Ascending aorta (tissue), 2 donors: ENCODE results near the gene GHRHR. TPM values are rescaled to one million over a fixed set of nuclear protein-coding genes. Genes with fewer than 3 reads are reported as not detected.

Source experiments
- DNase-seq, 2 donors: peaks; one replicate each; pipeline ENCODE4 v3.0.0-alpha.2; 2019; ENCODE audit warnings: low spot score in 2 of 2
- H3K27ac ChIP-seq, 2 donors: fragments of 200-600 bp; sonication (generic); one replicate each; pipeline ENCODE4 v1.5.1; 2016 to 2017; ENCODE audit warnings: mild to moderate bottlenecking in 1 of 2
- H3K27me3 ChIP-seq: fragments of 200-600 bp; sonication (generic); one replicate; pipeline ENCODE4 v1.5.1; 2017
- H3K36me3 ChIP-seq, 2 donors: fragments of 200-600 bp; sonication (generic); one replicate each; pipeline ENCODE4 v1.5.1; 2016
- H3K4me1 ChIP-seq, 2 donors: fragments of 200-600 bp; sonication (generic); one replicate each; pipeline ENCODE4 v1.5.1; 2016 to 2017; ENCODE audit warnings: mild to moderate bottlenecking in 1 of 2
- H3K4me3 ChIP-seq, 2 donors: fragments of 200-600 bp; sonication (generic); one replicate each; pipeline ENCODE4 v1.5.1; 2016 to 2017; ENCODE audit warnings: mild to moderate bottlenecking in 1 of 2
- H3K9me3 ChIP-seq, 2 donors: fragments of 200-600 bp; sonication (generic); one replicate each; pipeline ENCODE4 v1.5.1; 2016
- intact Hi-C: fragments of 100-400 bp; cut with DNase I; formaldehyde crosslinking; loops from one replicate; pipeline ENCODE4 v1.15.1; 2023
- total RNA-seq: library from RNA; depleted of rRNA; stranded (reverse); fragments of >200 nt; gene quantifications from one replicate; pipeline ENCODE4 v1.1.0, GENCODE V29; 2016
- TF ChIP-seq, protein P1 (sequence below), 3 experiments: fragments of 200-600 bp in 2 of 3; fragments of 450-650 bp in 1 of 3; sonication (generic) in 2 of 3; IDR thresholded peaks; one replicate each; pipeline ENCODE4 v1.5.1; 2016 to 2019; ENCODE audit warnings: antibody characterized with exemption in 3 of 3, mild to moderate bottlenecking in 1 of 3, moderate library complexity in 1 of 3

Gene GHRHR
- total RNA-seq, 1 donor from 2014 or later, result not detected

DNA sequence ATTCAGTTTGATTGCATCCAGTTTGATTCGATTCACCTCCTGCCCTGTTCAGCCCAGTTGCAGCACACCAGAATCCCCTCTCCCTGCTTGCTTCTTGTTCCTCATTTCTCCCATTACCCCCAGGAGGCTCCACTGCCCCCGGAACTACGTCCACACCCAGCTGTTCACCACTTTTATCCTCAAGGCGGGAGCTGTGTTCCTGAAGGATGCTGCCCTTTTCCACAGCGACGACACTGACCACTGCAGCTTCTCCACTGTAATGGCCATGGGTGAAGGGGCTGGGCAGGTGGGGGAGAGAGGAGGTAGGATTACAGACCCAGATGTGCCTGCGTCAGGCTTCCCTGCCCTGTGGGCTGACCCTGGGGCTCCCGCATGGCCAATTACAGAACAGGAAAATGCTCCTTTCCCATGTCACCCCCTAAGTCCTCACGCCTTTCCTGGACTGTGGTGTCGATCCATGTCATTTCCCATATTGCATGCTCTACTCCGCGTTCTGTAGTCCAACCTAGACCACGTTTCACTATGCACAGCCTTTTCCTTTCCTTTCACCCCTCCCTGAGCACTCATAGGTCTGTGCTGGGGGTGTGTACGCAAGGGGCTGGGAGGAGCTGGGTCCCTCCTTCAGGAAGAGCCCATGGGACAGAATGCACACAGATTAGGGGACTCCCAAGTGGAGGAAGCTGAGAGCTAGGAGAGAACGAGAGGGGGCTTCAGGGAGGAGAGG, 8.2 kb downstream of the GHRHR start:
- intact Hi-C loops, result loop anchor here (5.0 kb wide), 1 partner anchor 35 kb away; no protein-coding TSS in a partner anchor
- peak in 1 of 2 donors; percentile 38 for DNase-seq
- Histone ChIP-seq H3K4me3 (no peak overlapping the region), H3K36me3 (no peaks in the 10 kb centered on the region), H3K27me3 (no peaks in the 10 kb centered on the region), H3K9me3 (no peaks in the 10 kb centered on the region), H3K27ac (no peak overlapping the region), H3K4me1 (no peaks in the 10 kb centered on the region)
- TF ChIP-seq, protein P1, sequence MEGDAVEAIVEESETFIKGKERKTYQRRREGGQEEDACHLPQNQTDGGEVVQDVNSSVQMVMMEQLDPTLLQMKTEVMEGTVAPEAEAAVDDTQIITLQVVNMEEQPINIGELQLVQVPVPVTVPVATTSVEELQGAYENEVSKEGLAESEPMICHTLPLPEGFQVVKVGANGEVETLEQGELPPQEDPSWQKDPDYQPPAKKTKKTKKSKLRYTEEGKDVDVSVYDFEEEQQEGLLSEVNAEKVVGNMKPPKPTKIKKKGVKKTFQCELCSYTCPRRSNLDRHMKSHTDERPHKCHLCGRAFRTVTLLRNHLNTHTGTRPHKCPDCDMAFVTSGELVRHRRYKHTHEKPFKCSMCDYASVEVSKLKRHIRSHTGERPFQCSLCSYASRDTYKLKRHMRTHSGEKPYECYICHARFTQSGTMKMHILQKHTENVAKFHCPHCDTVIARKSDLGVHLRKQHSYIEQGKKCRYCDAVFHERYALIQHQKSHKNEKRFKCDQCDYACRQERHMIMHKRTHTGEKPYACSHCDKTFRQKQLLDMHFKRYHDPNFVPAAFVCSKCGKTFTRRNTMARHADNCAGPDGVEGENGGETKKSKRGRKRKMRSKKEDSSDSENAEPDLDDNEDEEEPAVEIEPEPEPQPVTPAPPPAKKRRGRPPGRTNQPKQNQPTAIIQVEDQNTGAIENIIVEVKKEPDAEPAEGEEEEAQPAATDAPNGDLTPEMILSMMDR (IDR thresholded peaks at IDR 0.05), result no peak

DNA sequence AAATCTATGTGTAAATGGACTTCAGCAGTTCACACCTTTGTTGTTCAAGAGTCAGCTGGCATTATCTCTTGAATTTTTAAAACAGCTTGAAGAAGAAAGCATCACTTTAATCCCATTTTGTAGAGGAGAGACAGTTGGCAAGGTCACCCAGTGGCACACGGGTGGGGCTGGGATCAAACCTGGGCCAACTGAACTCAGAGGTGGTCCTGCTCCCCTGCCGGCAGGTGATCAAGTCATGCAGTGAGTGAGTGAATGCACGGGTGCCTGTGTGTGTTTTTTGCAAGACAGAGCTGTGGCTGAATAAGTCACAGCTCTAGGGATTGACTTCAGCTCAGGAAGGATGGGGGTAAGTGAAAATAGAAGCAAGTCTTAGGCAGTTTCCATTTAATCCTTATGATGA, 9.5 kb downstream of the GHRHR start:
- Histone ChIP-seq H3K27me3 (no peaks in the 10 kb centered on the region), H3K27ac (no peak overlapping the region), H3K4me3 (no peak overlapping the region), H3K36me3 (no peaks in the 10 kb centered on the region), H3K9me3 (no peaks in the 10 kb centered on the region), H3K4me1 (no peaks in the 10 kb centered on the region)
- TF ChIP-seq, protein P1 (IDR thresholded peaks at IDR 0.05), result no peak
- intact Hi-C loops, result loop anchor here (5.0 kb wide), 1 partner anchor 36 kb away; no protein-coding TSS in a partner anchor
- DNase-seq, result no peak

DNA sequence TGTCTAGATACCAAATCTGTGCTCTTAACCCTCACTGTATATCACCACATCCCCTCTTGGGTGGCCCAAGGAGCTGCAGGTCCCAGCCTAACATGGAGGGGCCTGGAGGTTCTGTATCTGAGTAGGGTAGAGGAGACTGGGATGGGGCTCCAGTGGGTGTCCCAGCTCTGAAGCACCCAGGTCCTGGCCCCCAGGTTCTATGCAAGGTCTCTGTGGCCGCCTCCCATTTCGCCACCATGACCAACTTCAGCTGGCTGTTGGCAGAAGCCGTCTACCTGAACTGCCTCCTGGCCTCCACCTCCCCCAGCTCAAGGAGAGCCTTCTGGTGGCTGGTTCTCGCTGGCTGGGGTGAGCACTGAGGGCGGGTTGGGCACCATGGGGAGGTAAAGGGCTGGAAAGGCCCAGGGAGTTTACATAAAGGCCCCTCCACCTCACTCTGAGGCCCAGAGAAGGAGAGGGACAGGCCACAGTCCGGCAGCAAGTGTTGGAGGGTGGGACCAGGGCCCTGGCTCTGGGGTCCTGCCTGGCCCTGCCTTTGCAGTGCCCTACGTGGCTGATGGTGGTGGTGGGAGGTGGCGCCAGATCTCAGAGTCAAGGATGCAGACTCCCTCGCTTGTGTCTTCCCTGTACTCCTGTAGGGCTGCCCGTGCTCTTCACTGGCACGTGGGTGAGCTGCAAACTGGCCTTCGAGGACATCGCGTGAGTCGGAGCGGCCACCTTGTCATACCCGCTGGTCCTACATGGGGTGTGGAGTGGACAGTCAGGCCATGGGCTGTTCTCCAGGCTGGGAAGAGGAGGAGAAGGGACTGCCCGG, 10.2 kb downstream of the GHRHR start:
- no peaks in the 10 kb centered on the region for H3K27me3 ChIP-seq
- H3K4me1 ChIP-seq, result no peaks in the 10 kb centered on the region
- peak in 1 of 2 donors; percentile 62 for DNase-seq
- no peaks in the 10 kb centered on the region for H3K9me3 ChIP-seq
- H3K36me3 ChIP-seq, result no peaks in the 10 kb centered on the region
- TF ChIP-seq, protein P1 (IDR thresholded peaks at IDR 0.05), result no peak
- intact Hi-C loops, result loop anchor here (1.0 to 5.0 kb wide), 3 partner anchors 37 to 233 kb away; no protein-coding TSS in a partner anchor
- H3K4me3 ChIP-seq, result no peak overlapping the region
- no peak overlapping the region for H3K27ac ChIP-seq

DNA sequence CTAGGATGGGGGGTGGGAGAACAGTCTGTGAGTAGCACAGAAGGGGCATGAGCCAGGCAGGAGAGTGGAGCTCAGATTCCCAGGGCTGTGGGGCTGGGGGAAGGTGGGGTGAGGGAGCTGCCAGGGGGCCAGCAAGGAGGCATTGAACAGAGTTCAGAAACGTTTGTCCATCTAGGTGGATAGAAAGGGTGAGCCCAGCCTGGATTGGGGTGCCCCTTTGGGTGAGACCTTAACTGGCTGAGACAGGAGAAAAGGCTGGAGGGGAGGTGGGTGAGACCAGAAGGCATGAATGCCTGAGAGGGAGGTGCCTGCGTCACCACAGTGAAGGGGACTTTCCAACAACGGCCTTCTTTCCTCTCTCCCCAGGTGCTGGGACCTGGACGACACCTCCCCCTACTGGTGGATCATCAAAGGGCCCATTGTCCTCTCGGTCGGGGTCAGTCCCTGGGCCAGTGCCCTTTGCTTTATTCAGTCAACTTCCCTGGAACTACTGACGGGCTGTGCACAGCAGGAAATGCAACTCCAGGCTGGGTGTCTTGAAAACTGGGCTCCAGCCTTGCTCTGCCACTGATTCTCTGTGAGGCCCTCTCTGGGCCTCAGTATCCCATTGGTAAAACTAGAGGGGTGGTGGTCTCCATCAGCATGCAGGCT, 11.0 kb downstream of the GHRHR start:
- no peaks in the 10 kb centered on the region for H3K36me3 ChIP-seq
- H3K9me3 ChIP-seq, result no peaks in the 10 kb centered on the region
- H3K27me3 ChIP-seq, result no peaks in the 10 kb centered on the region
- no peak overlapping the region for H3K27ac ChIP-seq
- H3K4me1 ChIP-seq, result no peaks in the 10 kb centered on the region
- H3K4me3 ChIP-seq, result no peak overlapping the region
- peak in 1 of 2 donors; percentile 73 for DNase-seq
- TF ChIP-seq, protein P1 (IDR thresholded peaks at IDR 0.05), result peak; percentile 45 to 69 (median 52)
- intact Hi-C loops, result loop anchor here (1.0 to 5.0 kb wide), 3 partner anchors 37 to 234 kb away; no protein-coding TSS in a partner anchor

DNA sequence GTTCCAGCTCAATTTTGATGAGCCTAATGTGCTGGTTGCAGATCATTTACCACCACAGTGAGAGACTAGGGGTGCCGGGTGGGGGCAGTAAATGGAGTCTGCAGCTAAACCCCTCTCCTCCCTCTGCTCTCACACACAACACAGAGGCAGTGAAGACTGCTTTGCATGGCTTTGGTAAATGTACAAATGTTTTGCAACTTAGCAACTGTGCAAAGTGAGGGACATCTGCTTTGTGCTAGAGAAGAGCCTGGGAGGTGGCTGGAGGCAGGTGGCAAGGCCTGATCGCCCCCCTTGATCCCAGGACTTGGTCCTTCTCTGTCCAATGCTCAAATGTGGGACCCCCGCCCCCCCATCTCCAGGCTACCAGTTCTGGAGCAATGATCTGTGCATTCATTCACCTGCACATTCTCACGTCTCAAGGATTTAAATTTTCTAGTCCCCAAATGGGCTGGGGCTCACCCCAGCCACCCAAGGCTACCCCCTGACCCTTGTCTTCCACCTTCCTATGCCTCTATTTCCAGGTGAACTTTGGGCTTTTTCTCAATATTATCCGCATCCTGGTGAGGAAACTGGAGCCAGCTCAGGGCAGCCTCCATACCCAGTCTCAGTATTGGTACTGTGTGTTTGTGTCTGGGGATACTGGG, 11.6 kb downstream of the GHRHR start:
- TF ChIP-seq, protein P1 (IDR thresholded peaks at IDR 0.05), result no peak
- H3K4me3 ChIP-seq, result no peak overlapping the region
- no peak overlapping the region for H3K27ac ChIP-seq
- H3K4me1 ChIP-seq, result no peaks in the 10 kb centered on the region
- intact Hi-C loops, result loop anchor here (2.0 kb wide), 1 partner anchor 235 kb away; no protein-coding TSS in a partner anchor
- H3K9me3 ChIP-seq, result no peaks in the 10 kb centered on the region
- no peaks in the 10 kb centered on the region for H3K36me3 ChIP-seq
- H3K27me3 ChIP-seq, result no peaks in the 10 kb centered on the region
- peak in 1 of 2 donors; percentile 43 for DNase-seq
